Right renal cortex interstitium (tissue), 3 donors: Measurements from ENCODE around the gene DPP9. TPM values are rescaled to one million over a fixed set of nuclear protein-coding genes. Genes with fewer than 3 reads are reported as not detected.

ENCODE experiments used
- DNase-seq, 3 donors: peaks; one replicate each; pipeline ENCODE4 v3.0.0-alpha.2; 2013; ENCODE audit warnings: low read depth in 3 of 3, low spot score in 2 of 3
- polyA plus RNA-seq, 3 donors: library from polyadenylated mRNA; unstranded; fragments of 120-200 nt; gene quantifications; one replicate each; pipeline ENCODE4 v1.2.1, GENCODE V29; 2013; ENCODE audit not compliant: insufficient read length in 3 of 3

The DPP9 gene
- polyA plus RNA-seq, 3 donors: 17.4 to 20.4 (median 18.7) TPM

GRCh38 chr19:4712771-4713170, 10.9 kb downstream of the DPP9 start:
- DNase-seq: no peak

DNA sequence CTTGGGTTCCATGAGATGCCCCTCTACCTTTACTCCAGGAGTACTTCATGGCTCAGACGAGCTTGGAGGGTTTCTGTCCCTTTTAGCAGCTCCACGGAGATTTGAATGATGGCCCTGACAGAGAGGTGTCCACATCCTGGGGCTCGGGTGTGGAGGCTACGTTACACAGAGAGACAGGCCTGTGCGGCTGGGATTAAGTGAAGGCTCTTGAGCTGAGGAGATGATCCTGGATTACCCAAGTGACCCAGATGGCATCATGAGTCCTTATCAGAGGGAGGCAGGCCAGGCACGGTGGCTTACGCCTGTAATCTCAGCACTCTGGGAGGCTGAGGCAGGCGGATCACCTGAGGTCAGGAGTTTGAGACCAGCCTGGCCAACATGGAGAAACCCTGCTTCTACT, 12.4 kb downstream of the DPP9 start:
- no peak for DNase-seq

DNA sequence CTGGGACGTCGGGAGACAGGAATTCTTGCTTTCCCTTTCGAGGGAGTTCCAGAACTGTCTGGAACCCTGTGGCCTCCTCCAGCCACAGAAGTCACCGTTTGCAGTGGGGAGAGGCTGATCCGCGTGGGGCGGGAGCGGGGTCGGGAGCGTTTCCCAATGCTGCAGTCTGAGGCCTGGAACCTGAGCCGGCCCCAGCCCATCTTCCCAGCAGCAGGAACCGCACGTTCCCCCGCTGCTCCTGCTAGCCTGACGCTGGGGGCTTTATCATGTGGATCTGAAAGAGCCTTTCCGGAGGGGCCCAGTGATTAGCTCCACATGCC, 13.4 kb downstream of the DPP9 start:
- no peak for DNase-seq

DNA sequence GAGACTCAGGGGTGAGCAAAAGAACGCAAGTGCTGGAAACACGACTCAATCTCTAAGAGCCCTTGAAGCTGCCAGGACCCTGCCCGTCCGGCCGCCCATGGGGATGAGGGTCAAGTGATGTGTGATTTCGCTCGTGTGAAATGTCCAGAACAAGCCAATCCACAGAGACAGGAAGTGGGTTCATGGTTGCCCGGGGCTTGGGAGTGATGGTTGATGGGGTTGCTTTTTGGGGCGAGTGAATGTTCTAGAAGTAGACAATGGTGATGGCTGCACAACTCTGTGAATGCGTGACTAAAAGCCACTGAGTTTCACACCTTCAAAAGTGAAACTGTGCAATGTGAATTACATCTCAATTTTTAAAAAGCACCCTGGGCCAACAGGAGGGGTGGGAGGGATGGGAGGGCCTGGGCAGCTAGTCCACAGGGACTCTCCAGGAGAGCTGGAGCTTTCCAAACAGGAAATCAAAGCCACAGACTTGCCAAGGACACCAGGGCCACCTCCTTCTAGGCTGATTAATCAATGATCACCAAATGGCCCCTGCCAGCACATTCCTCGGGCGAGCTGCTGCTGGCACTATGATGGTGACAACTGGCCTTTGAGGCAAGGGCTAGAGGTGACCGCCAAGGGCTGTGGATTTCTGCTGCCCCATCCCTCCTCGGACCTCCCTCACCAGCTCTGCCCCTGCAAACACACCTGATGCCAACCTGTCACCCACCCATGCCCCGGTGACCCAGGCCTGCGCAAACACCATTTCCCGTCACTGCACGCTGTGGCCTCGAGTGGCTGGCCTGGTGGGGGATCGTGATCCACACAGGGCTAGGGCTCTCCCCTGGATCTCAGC, 14.0 kb downstream of the DPP9 start:
- no peak for DNase-seq

GRCh38 chr19:4707956-4708650, 15.5 kb downstream of the DPP9 start:
- no peak for DNase-seq

DNA sequence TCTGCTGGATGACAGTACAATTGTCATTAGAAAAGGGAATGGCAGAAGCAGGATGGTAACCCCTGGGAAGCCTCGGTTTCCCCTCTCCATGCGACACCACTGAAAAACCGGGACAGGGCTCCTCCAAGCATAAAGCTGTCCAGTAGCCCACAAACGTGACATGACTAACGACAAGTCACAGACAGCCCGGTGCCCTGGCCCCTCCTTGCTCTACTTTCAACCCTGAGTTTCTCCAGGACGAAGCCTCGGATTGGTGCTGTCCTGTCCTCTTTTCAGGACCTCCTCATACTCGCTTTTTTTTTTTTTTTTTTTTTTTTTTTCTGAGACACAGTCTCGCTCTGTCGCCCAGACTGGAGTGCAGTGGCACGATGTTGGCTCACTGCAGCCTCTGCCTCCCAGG, 16.3 kb downstream of the DPP9 start:
- DNase-seq: no peak

- no peak for DNase-seq
These were observed 18.1 kb downstream of the DPP9 start for GRCh38 chr19:4705413-4706131.

GRCh38 chr19:4704317-4704673, 19.3 kb downstream of the DPP9 start:
- DNase-seq: no peak

DNA sequence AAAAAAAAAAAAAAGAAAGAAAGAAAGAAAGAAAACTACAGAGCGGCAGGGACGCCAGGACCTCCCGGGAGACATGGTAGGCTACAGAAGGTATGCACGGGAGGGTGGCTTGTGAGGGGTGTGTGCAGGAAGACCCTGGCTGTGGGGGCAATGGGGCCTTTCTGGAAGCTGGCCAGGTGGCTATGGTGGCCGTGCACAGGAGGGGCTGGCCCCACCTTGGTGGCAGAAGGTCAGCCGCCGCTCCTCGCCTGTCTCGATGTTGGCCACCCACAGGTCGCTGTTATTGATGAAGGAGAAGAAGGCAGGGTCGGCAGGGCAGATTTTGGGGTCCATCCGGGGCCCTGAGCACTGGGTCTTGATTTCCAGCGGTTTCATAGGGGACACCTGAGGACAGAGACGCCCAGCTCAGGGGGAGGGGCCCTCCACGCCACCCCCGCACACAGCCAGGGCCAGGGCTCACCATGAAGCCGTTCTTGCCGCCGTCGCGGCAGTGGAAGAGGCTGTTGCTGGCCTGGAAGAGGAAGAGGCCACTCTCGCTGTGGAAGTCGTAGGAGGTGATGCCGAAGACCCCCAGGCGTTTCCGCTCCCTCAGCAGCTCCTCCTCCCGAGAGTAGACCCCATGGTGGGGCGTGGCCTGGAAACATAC, 19.8 kb downstream of the DPP9 start:
- DNase-seq: no peak

DNA sequence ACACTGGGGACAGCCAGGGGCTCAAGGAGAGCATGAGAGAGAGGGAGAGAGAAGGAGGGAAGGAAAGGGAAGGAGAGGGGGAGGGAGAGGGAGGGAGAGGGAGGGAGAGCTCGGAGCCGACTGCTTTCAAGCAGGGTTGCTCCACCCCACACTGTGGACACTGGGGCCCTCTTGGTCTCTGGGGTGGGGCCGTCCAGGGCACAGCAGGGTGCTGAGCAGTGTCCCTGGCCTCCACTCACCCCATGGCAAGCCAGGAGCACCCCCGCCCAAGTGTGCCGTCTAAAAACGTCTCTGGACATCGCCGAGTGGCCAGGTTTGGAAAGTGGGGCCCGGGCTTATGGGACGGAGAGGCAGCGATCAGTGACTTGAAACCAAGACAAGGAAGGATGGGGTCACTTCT, 20.9 kb downstream of the DPP9 start:
- no peak for DNase-seq

- DNase-seq: no peak
These were observed 22.1 kb downstream of the DPP9 start for GRCh38 chr19:4701557-4701956.

DNA sequence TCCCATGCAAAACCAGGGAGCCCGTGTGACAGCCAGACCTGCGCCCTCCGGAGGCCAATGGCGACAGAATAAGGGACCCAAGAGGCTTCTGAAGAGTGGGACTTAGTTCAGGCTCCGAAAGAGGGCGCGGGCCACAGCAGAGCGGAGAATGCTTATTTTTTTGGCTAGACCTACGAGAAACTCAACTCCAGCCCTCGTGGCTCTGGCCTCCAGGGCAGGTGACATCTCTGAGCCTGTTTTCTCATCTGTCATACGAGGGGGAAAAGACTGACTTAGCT, 23.0 kb downstream of the DPP9 start:
- DNase-seq: no peak

DNA sequence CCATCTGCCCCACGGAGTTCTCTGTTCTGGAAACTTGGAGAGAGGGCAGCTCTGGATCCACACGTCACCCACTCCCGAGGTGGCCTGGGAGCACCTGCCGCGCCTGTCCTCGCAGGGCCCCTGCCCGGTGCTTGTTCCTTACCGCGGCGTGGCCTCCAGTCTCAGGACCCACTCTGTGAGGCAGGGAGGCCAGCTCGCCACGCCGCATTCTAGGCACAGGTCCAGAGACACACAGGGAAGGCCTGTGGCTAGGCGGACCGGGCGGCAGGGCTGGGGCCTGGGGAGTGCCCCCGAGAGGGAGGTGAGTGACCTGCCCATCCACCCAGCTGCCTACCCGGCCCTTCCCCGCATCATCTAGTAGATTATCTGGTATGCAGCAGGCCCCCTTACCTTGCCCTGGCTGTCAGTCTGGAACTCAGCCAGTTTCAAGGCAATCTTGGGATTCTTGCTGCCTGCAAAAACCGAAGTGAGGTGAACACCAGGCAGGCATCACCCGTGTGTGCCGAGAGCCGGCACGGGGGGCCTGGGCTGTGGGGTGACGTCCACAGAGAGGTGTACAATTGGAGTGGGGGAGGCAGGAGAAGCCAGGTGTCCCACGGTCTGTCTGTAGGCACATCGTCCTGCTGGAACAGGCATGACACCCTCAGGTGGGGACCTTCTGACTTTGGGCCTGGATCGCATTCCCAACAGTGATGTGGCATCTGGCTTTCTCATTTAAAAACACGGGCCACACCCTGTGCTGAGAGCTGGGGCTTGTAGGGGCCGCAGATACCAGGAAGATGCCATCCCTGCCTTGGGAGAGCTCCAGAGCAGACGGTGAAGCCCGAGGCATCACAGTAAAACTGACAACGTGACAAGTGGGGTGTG, 23.6 kb downstream of the DPP9 start:
- no peak for DNase-seq

DNA sequence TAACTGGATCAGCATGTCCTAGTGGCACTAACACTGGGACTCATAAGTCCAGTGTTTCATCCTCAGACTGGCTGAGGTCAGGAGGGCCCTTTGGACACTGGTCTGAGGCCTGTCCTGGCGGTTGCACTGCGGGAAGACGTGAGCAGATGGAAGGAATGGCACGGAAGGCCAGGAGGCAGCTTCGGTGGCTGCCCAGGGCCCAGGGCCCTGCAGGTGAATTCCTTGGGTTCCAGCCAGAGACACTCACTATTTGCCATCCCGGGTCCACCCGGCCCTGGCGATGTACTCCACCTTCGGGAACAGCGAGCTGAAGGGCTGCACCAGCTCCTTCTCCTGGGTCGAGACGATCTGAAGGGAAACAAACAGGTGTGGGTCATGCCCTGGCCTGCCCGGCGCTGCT, 26.3 kb downstream of the DPP9 start:
- no peak for DNase-seq

- DNase-seq: no peak
These were observed 28.4 kb downstream of the DPP9 start for GRCh38 chr19:4695224-4695731.

DNA sequence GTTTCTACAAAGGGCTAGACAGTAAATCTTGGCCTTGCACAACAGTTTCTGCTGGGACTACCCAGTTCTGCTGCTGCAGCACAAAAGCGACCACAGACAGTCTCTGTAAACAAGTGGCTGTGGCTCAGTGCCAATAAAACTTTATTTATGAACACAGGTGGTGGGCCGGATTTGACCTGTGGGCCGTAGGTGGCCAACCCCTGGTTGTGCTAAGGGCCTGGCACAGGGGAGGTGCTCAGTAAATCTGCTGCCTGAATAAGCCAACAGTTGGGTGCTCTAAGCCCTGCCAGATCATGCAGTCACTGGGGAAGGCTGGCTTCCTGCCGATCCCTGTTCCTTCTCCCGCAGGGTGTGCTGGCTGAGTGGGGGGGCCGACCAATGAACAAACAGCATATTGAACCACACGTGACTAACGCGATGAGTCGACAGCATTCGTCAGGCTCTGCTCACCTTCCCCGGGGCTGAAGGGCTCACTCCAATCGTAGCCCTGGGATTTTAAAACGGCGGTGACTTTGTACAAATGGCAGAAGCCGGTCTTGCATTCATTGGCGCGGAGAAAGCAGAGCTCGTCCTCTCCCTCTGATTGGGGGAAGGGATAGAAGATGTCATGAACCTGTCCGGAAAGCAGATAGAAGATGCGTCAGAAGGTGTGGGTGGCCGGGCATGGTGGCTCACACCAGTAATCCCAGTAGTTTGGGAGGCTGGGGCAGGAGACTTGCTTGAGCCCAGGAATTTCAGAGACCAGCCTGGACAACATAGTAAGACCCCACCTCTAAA, 29.2 kb downstream of the DPP9 start:
- DNase-seq: no peak

DNA sequence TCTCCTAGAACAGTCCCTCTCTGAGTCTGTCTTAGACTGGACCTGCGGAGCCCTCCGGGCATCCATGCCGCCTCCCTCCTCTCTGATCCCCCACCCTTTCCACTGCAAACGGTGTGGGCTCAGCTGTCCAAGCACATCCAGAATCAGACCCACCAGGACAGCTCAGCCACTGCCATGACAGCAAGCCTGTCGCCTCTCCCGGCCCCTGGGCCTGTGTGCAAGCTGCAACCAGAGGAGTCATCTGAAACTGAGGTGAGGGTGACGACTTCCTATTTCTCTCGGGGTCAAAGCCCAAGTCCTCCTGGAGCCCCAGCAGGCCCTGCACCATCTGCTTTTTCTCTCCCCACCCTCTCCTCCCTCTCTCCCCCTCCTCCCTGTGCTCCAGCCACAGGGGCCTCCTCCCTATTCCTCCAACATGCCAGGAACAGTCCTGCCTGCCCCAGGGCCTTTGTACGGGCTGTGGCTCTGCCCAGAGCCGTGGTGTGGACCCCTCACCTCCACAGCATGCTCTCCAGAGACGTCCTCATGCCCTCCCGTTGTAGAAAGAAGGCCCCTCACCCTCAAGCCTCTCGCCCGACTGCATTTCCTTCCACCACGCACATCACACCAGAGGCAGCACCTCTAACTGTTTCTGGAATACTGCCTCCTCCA, 30.0 kb downstream of the DPP9 start:
- DNase-seq: no peak

DNA sequence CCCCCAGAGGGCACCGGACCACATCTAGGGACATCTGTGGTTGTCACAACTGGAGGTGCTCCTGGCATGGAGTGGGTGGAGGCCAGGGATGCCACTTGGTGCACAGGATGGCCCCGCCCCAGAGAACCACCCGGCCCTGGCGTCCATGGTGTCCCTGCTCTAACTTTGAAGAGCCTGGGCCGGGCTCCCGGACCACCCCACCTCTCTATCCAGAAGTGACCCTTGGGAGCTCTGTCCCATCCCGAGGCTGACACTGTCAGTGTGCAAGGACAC, 30.6 kb downstream of the DPP9 start:
- DNase-seq: no peak

GRCh38 chr19:4692251-4693077, 31.2 kb downstream of the DPP9 start:
- DNase-seq: no peak
